NB4 (cell line): ENCODE data around the gene MARK3.

Source experiments
- DNase-seq: peaks from one replicate; pipeline ENCODE4 v3.0.0; 2010; ENCODE audit warnings: low read depth
- H3K4me3 ChIP-seq: one replicate; pipeline ENCODE4 v1.5.1; 2011; ENCODE audit warnings: mild to moderate bottlenecking, low read depth, low read length, moderate library complexity
- MYC ChIP-seq: IDR thresholded peaks from 2 replicates; pipeline ENCODE4 v1.6.1; 2011; ENCODE audit warnings: low read depth, low read length
- POLR2A ChIP-seq: IDR thresholded peaks from 2 replicates; pipeline ENCODE4 v1.6.1; 2011; ENCODE audit warnings: mild to moderate bottlenecking; ENCODE audit not compliant: insufficient read length; ENCODE audit errors: extremely low read depth
- TF ChIP-seq, protein P1 (sequence below): IDR thresholded peaks from one replicate; pipeline ENCODE4 v1.5.1; 2012; ENCODE audit warnings: low read depth, low read length
- TF ChIP-seq, protein P2 (sequence below): IDR thresholded peaks from 2 replicates; pipeline ENCODE4 v1.6.1; 2011; ENCODE audit warnings: low read depth, low read length

The MARK3 gene

DNA sequence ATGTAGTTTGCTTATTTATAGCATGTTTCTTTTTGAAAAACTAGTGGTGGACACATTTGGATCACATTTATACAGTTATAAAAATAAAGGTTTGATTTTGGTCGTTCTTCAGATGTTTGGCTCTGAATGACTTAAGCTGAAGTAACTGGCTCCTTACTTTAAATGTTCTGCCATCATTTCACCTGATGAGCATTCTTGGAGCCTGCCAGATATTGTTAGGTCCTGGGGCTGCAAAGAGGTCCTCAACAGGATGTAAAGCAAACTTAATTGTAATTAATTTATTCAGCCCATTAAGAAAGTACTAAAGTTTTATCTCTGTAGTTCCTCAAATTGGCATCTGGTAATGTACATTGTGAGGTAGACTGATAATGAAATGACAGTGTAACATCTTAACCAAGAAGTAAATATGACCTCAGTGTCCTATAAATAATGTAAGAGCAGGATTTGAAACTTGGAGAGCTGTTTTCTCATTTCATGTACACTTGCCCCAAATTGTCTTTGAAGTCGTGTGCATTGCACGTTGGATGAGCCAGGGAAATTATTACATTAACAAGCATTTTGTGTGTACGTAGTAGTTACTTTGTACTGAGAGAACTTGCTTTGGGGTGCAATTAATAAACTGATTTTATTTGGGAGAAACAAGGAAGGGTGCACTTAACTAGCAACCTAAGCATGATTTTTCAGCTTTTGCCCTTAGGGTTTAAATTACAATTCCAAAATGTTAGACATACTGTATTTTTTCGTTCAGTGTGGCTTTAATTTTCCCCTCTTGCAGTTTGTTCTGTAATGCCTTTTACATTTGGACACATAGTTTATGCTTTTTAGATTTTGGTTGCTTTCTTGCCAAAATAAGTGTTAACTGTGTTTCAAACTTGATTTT lies 43.7 kb upstream of the MARK3 start:
- TF ChIP-seq MYC (no peak), POLR2A (no peak)
- TF ChIP-seq, protein P1, sequence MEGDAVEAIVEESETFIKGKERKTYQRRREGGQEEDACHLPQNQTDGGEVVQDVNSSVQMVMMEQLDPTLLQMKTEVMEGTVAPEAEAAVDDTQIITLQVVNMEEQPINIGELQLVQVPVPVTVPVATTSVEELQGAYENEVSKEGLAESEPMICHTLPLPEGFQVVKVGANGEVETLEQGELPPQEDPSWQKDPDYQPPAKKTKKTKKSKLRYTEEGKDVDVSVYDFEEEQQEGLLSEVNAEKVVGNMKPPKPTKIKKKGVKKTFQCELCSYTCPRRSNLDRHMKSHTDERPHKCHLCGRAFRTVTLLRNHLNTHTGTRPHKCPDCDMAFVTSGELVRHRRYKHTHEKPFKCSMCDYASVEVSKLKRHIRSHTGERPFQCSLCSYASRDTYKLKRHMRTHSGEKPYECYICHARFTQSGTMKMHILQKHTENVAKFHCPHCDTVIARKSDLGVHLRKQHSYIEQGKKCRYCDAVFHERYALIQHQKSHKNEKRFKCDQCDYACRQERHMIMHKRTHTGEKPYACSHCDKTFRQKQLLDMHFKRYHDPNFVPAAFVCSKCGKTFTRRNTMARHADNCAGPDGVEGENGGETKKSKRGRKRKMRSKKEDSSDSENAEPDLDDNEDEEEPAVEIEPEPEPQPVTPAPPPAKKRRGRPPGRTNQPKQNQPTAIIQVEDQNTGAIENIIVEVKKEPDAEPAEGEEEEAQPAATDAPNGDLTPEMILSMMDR: no peak
- TF ChIP-seq, protein P2, sequence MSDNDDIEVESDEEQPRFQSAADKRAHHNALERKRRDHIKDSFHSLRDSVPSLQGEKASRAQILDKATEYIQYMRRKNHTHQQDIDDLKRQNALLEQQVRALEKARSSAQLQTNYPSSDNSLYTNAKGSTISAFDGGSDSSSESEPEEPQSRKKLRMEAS: no peak
- DNase-seq: no peak

DNA sequence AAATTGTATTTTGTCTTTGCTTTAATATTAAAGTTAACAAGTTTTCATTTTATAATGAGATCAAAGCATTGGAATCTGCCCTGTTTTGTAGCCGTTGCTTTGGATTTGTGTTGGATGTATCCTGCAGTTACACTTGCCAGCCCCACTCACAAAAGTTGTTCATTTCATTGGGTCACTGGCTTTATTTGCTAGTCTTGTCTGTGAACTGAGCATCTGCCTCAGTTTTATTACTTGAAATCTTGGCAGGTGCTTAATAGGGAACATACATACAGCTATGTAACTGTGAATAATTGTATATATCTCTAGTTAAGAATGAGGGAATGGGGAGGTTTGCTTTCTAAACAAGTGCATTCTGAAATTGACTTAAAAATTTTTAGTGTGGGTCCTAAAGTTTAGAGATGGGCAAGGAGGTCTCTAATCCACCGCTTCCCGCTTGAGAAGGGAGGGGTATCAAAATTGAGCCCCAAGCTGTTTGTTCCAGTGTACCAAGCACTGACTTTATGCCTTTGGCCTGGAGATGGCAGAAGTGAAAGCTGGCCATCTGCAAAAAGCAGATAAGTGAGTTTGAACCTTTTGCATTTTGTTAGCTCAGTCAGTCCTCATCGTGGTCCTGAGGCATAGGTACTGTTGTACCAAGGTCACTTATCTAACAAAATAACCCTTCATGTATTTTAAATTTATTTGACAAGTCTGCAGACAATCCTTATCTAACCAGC lies 41.9 kb upstream of the MARK3 start:
- TF ChIP-seq, protein P2: no peak
- TF ChIP-seq, protein P1: no peak
- no peak for TF ChIP-seq MYC
- TF ChIP-seq POLR2A: no peak

More for the DNA sequence above, 43.7 kb upstream of the MARK3 start:
- no peak overlapping the region for H3K4me3 ChIP-seq

DNA sequence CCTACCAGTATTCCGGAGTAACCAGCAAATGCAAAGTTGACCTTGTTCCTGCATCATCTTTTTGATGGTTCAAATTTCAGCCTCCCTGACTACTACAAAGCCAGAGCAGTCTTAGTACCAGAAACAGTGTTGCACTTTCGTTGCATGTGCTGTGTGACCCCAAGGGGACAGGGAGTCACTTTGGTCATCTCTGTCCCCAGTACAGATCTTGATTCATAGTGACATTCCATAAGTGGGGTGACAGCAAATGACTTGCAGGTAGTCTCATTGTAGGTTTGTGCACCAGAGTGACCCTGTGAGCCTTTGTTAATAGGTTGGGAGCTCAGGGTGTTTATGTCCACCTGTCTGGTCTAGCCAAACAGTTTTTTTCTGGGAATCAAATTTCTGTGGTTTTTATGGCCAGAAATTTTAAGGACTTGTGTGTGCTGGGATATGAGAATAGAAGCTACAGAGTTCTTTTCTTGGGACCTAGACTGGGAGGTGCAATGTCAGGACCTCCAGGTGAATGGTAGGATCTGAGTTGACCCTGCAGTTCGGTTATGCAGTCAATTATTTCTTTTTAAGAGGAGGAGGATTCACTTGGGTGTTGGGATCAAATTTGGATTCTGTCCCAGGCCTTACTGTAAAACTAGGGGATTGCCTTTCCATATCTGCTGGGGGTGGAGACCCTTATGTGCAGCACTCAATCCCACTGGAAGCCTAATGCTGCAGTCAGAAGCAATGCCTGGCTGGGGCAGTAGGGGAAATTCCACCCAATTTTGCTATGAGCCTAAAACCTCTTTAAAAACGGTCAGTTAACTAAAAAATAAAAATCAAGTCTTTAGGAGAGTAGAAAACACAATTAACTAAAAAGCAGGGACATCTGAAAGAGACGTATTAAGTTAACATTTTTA lies 41.1 kb upstream of the MARK3 start:
- H3K4me3 ChIP-seq: no peak overlapping the region
- DNase-seq: no peak
- no peak for TF ChIP-seq POLR2A
- TF ChIP-seq, protein P1: no peak
- TF ChIP-seq, protein P2: no peak
- TF ChIP-seq MYC: no peak

More for the DNA sequence above, 41.9 kb upstream of the MARK3 start:
- no peak for DNase-seq
- no peak overlapping the region for H3K4me3 ChIP-seq

DNA sequence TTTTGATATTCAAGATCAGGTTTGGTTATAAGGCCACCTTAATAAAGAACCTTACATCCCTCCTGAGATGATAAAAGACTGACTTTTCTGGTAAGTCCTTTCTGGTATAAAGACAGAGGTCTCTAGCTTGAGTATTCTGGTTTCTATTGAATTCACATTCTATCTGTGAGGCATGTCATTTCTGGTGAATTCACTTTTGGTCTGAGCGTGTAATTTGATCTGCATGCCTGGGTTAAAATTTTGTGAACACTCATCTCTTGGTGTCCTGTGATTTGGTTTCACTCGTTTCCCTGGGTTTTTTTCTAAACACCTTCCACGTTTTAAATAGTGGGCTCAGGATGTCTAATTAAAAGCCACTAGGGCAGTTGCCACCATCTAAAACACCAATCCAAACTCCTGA lies 38.9 kb upstream of the MARK3 start:
- no peak overlapping the region for H3K4me3 ChIP-seq
- DNase-seq: no peak
- TF ChIP-seq MYC (no peak), POLR2A (no peak)
- TF ChIP-seq, protein P2: no peak
- TF ChIP-seq, protein P1: no peak

DNA sequence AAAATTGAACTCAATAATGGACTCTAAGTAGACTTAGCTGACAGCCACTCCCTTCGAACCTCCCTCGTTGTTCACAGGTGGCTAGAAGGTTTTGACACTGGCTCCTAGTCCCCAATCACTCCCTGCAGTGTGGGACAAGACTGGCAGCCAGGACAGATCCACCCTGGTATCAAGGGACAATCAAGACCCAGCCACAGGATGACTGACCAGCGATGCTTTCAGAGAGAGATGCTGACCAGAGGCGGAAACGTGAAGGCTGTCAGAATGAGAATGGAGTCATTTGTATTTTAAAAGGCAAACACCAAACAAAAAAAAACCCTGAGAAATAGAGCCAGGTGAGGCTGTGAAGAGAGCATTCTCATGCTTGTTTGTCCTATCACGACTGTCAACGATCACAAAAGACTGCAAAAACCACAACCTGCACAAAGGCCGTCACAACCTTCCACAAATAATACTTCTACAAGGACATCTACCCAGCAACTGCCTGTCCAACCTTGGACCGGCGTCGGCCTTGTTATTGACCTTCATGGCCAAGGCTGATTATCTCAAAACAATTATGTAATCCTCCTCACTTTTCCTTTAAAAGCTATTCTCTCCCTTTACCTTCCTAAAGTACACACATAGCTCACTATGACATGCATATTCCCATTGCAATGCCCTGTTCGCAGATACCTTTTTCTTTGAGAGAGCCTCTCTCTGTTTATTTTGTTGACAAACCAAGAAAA lies 38.0 kb upstream of the MARK3 start:
- H3K4me3 ChIP-seq: no peak overlapping the region
- no peak for DNase-seq
- TF ChIP-seq, protein P2: no peak
- TF ChIP-seq, protein P1: no peak
- TF ChIP-seq POLR2A (no peak), MYC (no peak)
